GM12878 (cell line): ENCODE results near the gene TKFC. TPM values are rescaled to one million over a fixed set of nuclear protein-coding genes. Genes with fewer than 3 reads are reported as not detected.

Experiments used
- ATAC-seq: fragments of 200-7000 bp; cut with Tn5 transposase; 3 replicates; pipeline ENCODE4 v1.9.1; 2020; ENCODE audit warnings: mild to moderate bottlenecking, moderate library complexity
- BruUV-seq: library from RNA; stranded (reverse); fragments of 400-500 nt; replicated peaks from 2 replicates; lab custom pipeline; 2021; lab: Mats Ljungman, UMichigan
- CTCF ChIA-PET: fragments of 300-600 bp; sonication (Branson Sonifier 250); formaldehyde crosslinking; extraction: SDS; loops from one replicate; lab custom pipeline; 2021; ENCODE audit warnings: inconsistent platforms; lab: Yijun Ruan, JAX
- POLR2A ChIA-PET: fragments of 350-600 bp; formaldehyde crosslinking; extraction: SDS; loops from one replicate; lab custom pipeline; 2021; ENCODE audit warnings: inconsistent platforms; lab: Charles Lee
- RAD21 ChIA-PET: fragments of 300-600 bp; sonication (Branson Sonifier 250); formaldehyde crosslinking; loops from one replicate; lab custom pipeline; 2023; ENCODE audit warnings: antibody characterized with exemption; ENCODE audit not compliant: unreplicated experiment; lab: Charles Lee
- SMC1A ChIA-PET: fragments of 300-600 bp; sonication (Branson Sonifier 250); formaldehyde crosslinking; loops from one replicate; lab custom pipeline; 2023; ENCODE audit not compliant: unreplicated experiment, uncharacterized antibody; lab: Charles Lee
- DNase-seq: peaks from one replicate; pipeline ENCODE4 v3.0.0-alpha.2; 2011; ENCODE audit warnings: low read depth, low spot score
- FAIRE-seq: peaks from 3 replicates; lab custom pipeline; 2011; peaks lifted over from hg19 to GRCh38; lab: Jason Lieb, UNC
- H2AFZ ChIP-seq: 2 replicates; pipeline ENCODE4 v1.6.0; 2011; ENCODE audit warnings: low read depth, low read length, control low read depth; ENCODE audit not compliant: control insufficient read depth
- H3K27ac ChIP-seq: 2 replicates; pipeline ENCODE4 v1.5.1; 2011; ENCODE audit warnings: control low read depth; ENCODE audit not compliant: control insufficient read depth, insufficient read depth
- H3K27me3 ChIP-seq, 2 experiments: replicated peaks in 1 of 2; 2 replicates each; pipeline versions ENCODE4 v1.6.0 to v1.6.1; 2011; ENCODE audit warnings: low read length in 1 of 2; ENCODE audit not compliant: control insufficient read depth in 2 of 2, insufficient read depth in 2 of 2
- H3K36me3 ChIP-seq, 2 experiments: 2 replicates each; pipeline ENCODE4 v1.5.1; 2011; ENCODE audit warnings: low read length in 1 of 2; ENCODE audit not compliant: control insufficient read depth in 2 of 2, insufficient read depth in 2 of 2
- H3K4me1 ChIP-seq: 2 replicates; pipeline ENCODE4 v1.6.1; 2011; ENCODE audit warnings: mild to moderate bottlenecking, low read length, moderate library complexity, mixed read lengths; ENCODE audit not compliant: control insufficient read depth, insufficient read depth
- H3K4me2 ChIP-seq: 2 replicates; pipeline ENCODE4 v1.6.0; 2011; ENCODE audit warnings: control low read depth; ENCODE audit not compliant: control insufficient read depth, insufficient read depth
- H3K4me3 ChIP-seq: fragments of 200-600 bp; sonication (generic); 2 replicates; pipeline ENCODE4 v1.5.1; 2016
- H3K79me2 ChIP-seq: 2 replicates; pipeline ENCODE4 v1.6.0; 2011; ENCODE audit warnings: low read length; ENCODE audit not compliant: control insufficient read depth, insufficient read depth
- H3K9ac ChIP-seq: 2 replicates; pipeline ENCODE4 v1.8.0; 2011; ENCODE audit warnings: low read length, control low read depth, mixed read lengths; ENCODE audit not compliant: control insufficient read depth, insufficient read depth
- H3K9me3 ChIP-seq: replicated peaks from 3 replicates; pipeline ENCODE4 v1.5.1; 2011; ENCODE audit warnings: mild to moderate bottlenecking, low read length; ENCODE audit not compliant: control insufficient read depth, insufficient read depth
- H4K20me1 ChIP-seq: 2 replicates; pipeline ENCODE4 v1.6.0; 2011; ENCODE audit not compliant: control insufficient read depth, insufficient read depth
- BACH1 ChIP-seq: fragments of 450-650 bp; IDR thresholded peaks from 2 replicates; pipeline ENCODE4 v1.6.1; 2017; ENCODE audit warnings: mild to moderate bottlenecking, borderline replicate concordance
- CHD1 ChIP-seq: IDR thresholded peaks from 2 replicates; pipeline ENCODE4 v1.6.1; 2012; ENCODE audit warnings: low read depth, low read length, improper control_type of control experiment
- NFYA ChIP-seq: IDR thresholded peaks from 2 replicates; pipeline ENCODE4 v1.6.1; 2011; ENCODE audit warnings: low read depth, mild to moderate bottlenecking, low read length, improper control_type of control experiment, borderline replicate concordance
- NFYB ChIP-seq: IDR thresholded peaks from 2 replicates; pipeline ENCODE4 v1.6.1; 2011; ENCODE audit warnings: low read depth, mild to moderate bottlenecking, low read length, improper control_type of control experiment, moderate library complexity; ENCODE audit not compliant: insufficient read depth
- WGBS: methylation state at CpG from one replicate; pipeline ENCODE4 v1.1.6; 2016; ENCODE audit warnings: low lambda C conversion rate; ENCODE audit not compliant: insufficient replicate concordance, insufficient coverage; ENCODE audit errors: missing lambda C conversion rate; 5-methylcytosine and 5-hydroxymethylcytosine counted together
- in situ Hi-C: fragments of 300-500 bp; cut with MboI; formaldehyde crosslinking; loops from 9 replicates; pipeline ENCODE4 v1.14.3; 2018; ENCODE audit warnings: mixed read lengths
- intact Hi-C: fragments of 100-400 bp; cut with micrococcal nuclease; formaldehyde crosslinking; loops from one replicate; pipeline ENCODE4 v1.14.2; 2022; ENCODE audit not compliant: unreplicated experiment
- polyA plus RNA-seq, 11 experiments: library from polyadenylated mRNA; depleted of rRNA in 4 of 11; unstranded in 6 of 11; stranded (reverse) in 5 of 11; fragments of >200 nt; fragmentation: Nextera tagmentation in 4 of 11; fragmentation: Illumina TruSeq in 1 of 11; extraction: Ambion mirVana in 4 of 11; extraction: Trizol in 1 of 11; gene quantifications; 1 replicate in 1 of 11; 2 replicates in 10 of 11; pipeline versions ENCODE4 v1.2.1 to v1.2.3, GENCODE V29; 2011 to 2016; ENCODE audit warnings: inconsistent platforms in 2 of 11, missing spikeins in 2 of 11, low read depth in 1 of 11
- total RNA-seq, 4 experiments: library from RNA; depleted of rRNA in 3 of 4; stranded (reverse); fragments of >200 nt in 3 of 4; fragmentation: Illumina TruSeq in 1 of 4; extraction: Trizol in 1 of 4; gene quantifications; 2 replicates each; pipeline versions ENCODE4 v1.2.1 to v1.2.3, GENCODE V29; 2013 to 2021
- TF ChIP-seq, protein P1 (sequence below): IDR thresholded peaks from 2 replicates; pipeline ENCODE4 v1.6.1; 2012; ENCODE audit warnings: mild to moderate bottlenecking, low read depth, low read length

Gene TKFC
- total and polyA plus RNA-seq, 10 of the 15 experiments (the other 5 are each of a cell fraction or from before 2014, with no cell fraction given): 2.4 to 113 (median 59.0) TPM

DNA sequence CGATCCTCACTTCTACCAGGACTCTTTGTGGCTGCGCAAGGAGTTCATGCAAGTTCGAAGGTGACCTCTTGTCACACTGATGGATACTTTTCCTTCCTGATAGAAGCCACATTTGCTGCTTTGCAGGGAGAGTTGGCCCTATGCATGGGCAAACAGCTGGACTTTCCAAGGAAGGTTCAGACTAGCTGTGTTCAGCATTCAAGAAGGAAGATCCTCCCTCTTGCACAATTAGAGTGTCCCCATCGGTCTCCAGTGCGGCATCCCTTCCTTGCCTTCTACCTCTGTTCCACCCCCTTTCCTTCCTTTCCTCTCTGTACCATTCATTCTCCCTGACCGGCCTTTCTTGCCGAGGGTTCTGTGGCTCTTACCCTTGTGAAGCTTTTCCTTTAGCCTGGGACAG, 35.6 kb downstream of the TKFC start:
- CTCF ChIA-PET: interaction anchor here (0.8 to 23.9 kb wide), 11 partner anchors 8 to 270 kb away, joined by 3 to 387 read pairs (median 6); partner anchors contain the start of gene CYB561A3
- intact Hi-C loops: no loop called here
- H3K27me3 ChIP-seq: no peaks in the 10 kb centered on the region

More for the DNA sequence above, 35.6 kb downstream of the TKFC start:
- Histone ChIP-seq H3K36me3 (peaks cover 17 to 29% of the 10 kb centered on the region in 2 experiments), H4K20me1 (no peaks in the 10 kb centered on the region), H3K4me2 (no peak overlapping the region), H3K27ac (peak overlapping the region; percentile 67; the same call in 1 of the 2 replicates), H3K4me1 (peaks cover 8% of the 10 kb centered on the region), H3K4me3 (no peak overlapping the region), H3K9ac (no peak overlapping the region), H2AFZ (no peak overlapping the region), H3K9me3 (no peaks in the 10 kb centered on the region), H3K79me2 (peaks cover 10% of the 10 kb centered on the region)
- WGBS: 99% methylated on average over 7 of the region's 7 CpGs
- TF ChIP-seq BACH1 (no peak), NFYA (no peak), NFYB (no peak), CHD1 (no peak)
- TF ChIP-seq, protein P1, sequence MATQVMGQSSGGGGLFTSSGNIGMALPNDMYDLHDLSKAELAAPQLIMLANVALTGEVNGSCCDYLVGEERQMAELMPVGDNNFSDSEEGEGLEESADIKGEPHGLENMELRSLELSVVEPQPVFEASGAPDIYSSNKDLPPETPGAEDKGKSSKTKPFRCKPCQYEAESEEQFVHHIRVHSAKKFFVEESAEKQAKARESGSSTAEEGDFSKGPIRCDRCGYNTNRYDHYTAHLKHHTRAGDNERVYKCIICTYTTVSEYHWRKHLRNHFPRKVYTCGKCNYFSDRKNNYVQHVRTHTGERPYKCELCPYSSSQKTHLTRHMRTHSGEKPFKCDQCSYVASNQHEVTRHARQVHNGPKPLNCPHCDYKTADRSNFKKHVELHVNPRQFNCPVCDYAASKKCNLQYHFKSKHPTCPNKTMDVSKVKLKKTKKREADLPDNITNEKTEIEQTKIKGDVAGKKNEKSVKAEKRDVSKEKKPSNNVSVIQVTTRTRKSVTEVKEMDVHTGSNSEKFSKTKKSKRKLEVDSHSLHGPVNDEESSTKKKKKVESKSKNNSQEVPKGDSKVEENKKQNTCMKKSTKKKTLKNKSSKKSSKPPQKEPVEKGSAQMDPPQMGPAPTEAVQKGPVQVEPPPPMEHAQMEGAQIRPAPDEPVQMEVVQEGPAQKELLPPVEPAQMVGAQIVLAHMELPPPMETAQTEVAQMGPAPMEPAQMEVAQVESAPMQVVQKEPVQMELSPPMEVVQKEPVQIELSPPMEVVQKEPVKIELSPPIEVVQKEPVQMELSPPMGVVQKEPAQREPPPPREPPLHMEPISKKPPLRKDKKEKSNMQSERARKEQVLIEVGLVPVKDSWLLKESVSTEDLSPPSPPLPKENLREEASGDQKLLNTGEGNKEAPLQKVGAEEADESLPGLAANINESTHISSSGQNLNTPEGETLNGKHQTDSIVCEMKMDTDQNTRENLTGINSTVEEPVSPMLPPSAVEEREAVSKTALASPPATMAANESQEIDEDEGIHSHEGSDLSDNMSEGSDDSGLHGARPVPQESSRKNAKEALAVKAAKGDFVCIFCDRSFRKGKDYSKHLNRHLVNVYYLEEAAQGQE: no peak
- POLR2A ChIA-PET: interaction anchor here (1.0 to 7.0 kb wide), 4 partner anchors 10 to 75 kb away, joined by 3 to 111 read pairs (median 6); partner anchors contain the start of genes CYB561A3 and TMEM138
- FAIRE-seq: no peak
- no peak for ATAC-seq
- SMC1A ChIA-PET: interaction anchor here (1.0 to 4.2 kb wide), 9 partner anchors 11 to 41 kb away, joined by 3 to 84 read pairs (median 5); partner anchors contain the start of genes CYB561A3, DDB1, TKFC and TMEM138
- no peak for DNase-seq
- RAD21 ChIA-PET: interaction anchor here (1.5 to 8.0 kb wide), 6 partner anchors 10 to 35 kb away, joined by 3 to 72 read pairs (median 18); partner anchors contain the start of genes CYB561A3 and TMEM138
- in situ Hi-C loops: no loop called here
- no TSS peak for BruUV-seq
